ENCODE results near the gene MAPK4. TPM values are rescaled to one million over a fixed set of nuclear protein-coding genes. Genes with fewer than 3 reads are reported as not detected.

MAPK4 gene
- total and polyA plus RNA-seq, 10 of the 15 experiments (the other 5 are each of a cell fraction or from before 2014, with no cell fraction given) = 0.03 to 0.11 (median 0.06) TPM; not detected in 4

DNA sequence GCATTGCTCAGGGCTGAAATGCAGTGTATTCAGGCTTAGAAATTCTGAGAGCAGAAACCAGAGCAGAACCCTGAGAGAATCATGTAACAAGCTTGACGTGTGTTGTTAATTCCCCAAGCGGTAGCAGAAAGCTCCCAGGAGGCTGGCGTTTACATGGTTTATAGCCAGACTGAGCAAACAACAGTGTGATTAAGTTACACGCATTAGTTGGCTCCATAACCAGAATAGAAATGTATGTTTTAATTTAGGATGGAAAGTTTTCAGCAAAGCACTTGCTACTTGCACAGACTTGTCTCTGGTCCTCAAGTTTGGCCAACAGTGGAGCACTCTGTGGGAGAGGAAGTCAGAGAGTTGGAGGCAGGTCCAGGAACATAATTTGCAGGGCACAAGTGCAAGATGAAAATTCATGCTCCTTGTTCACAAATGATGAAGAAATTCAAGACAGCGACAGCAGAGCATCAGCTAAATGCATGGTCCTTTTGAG, 69.3 kb downstream of the MAPK4 start:
- WGBS (ENCODE audit: insufficient coverage, insufficient replicate concordance, low lambda C conversion rate, missing lambda C conversion rate) = 57% methylated on average over 5 of the region's 5 CpGs
- RAD21 ChIA-PET (ENCODE audit: unreplicated experiment) = no interaction called here
- Histone ChIP-seq H3K4me1 (ENCODE audit: control insufficient read depth, insufficient read depth, low read length) (no peaks in the 10 kb centered on the region), H4K20me1 (ENCODE audit: control insufficient read depth, insufficient read depth) (no peaks in the 10 kb centered on the region), H3K9ac (ENCODE audit: control insufficient read depth, insufficient read depth, low read length) (no peak overlapping the region), H3K36me3 (ENCODE audit: control insufficient read depth in 2 of 2, insufficient read depth in 2 of 2, low read length in 1 of 2) (no peaks in the 10 kb centered on the region), H3K9me3 (replicated peaks; ENCODE audit: control insufficient read depth, insufficient read depth, low read length) (no peaks in the 10 kb centered on the region), H3K79me2 (ENCODE audit: control insufficient read depth, insufficient read depth, low read length) (no peaks in the 10 kb centered on the region), H2AFZ (ENCODE audit: control insufficient read depth, low read depth, low read length) (no peak overlapping the region), H3K4me2 (ENCODE audit: control insufficient read depth, insufficient read depth) (no peak overlapping the region), H3K27me3 (replicated peaks in 1 of 2; ENCODE audit: control insufficient read depth in 2 of 2, insufficient read depth in 2 of 2, low read length in 1 of 2) (peaks cover 0 to 3% of the 10 kb centered on the region in 2 experiments; a peak in 3 of 4 replicates), H3K27ac (ENCODE audit: control insufficient read depth, insufficient read depth) (no peak overlapping the region), H3K4me3 (no peak overlapping the region)
- no peak for ATAC-seq
- no peak for DNase-seq (ENCODE audit: low read depth, low spot score)
- POLR2A ChIA-PET = no interaction called here
- CTCF ChIA-PET = no interaction called here
- no TSS peak for BruUV-seq (replicated peaks)
- TF ChIP-seq GATAD2B (conservative IDR thresholded peaks at IDR 0.05; ENCODE audit: low read depth) (no peak), CHD4 (IDR thresholded peaks at IDR 0.05) (no peak), BHLHE40 (IDR thresholded peaks at IDR 0.05; ENCODE audit: borderline replicate concordance in 1 of 2, low read depth in 2 of 2, low read length in 1 of 2) (no peak), MXI1 (IDR thresholded peaks at IDR 0.05; ENCODE audit: low read depth, low read length) (no peak), NR2C2 (IDR thresholded peaks at IDR 0.05; ENCODE audit: borderline replicate concordance, control insufficient read depth, insufficient read length, low read depth) (no peak), NBN (IDR thresholded peaks at IDR 0.05) (no peak), MEF2B (IDR thresholded peaks at IDR 0.05; ENCODE audit: partially characterized antibody, poor library complexity, severe bottlenecking) (no peak), CBX3 (IDR thresholded peaks at IDR 0.05; ENCODE audit: borderline replicate concordance, low read depth) (no peak), ESRRA (IDR thresholded peaks at IDR 0.05; ENCODE audit: low read length) (no peak), HCFC1 (IDR thresholded peaks at IDR 0.05; ENCODE audit: low read length) (no peak), BACH1 (IDR thresholded peaks at IDR 0.05; ENCODE audit: borderline replicate concordance) (no peak)
- SMC1A ChIA-PET (ENCODE audit: uncharacterized antibody, unreplicated experiment) = interaction anchor here (1.0 kb wide), 1 partner anchor 18 kb away, joined by 3 read pairs; no protein-coding TSS in a partner anchor
- in situ Hi-C loops (cut with MboI) = no loop called here
- FAIRE-seq = no peak
- intact Hi-C loops (cut with micrococcal nuclease; ENCODE audit: unreplicated experiment) = no loop called here

Data from GM12878 (cell line).